Lower leg skin (tissue), 4 donors: Measurements from ENCODE around the gene KEL. TPM values are rescaled to one million over a fixed set of nuclear protein-coding genes. Genes with fewer than 3 reads are reported as not detected.

Experiments
- DNase-seq, 2 donors: peaks; one replicate each; pipeline ENCODE4 v3.0.0-alpha.2; 2019; ENCODE audit warnings: low spot score in 2 of 2
- H3K4me3 ChIP-seq: fragments of 200-600 bp; sonication (generic); 2 replicates; pipeline ENCODE4 v1.5.1; 2017; ENCODE audit warnings: mild to moderate bottlenecking, low read depth; ENCODE audit not compliant: poor library complexity, severe bottlenecking
- CTCF ChIP-seq, 3 donors: fragments of 450-650 bp; IDR thresholded peaks; one replicate each; pipeline ENCODE4 v1.5.1; 2016; ENCODE audit warnings: antibody characterized with exemption in 3 of 3, mild to moderate bottlenecking in 3 of 3, moderate library complexity in 2 of 3
- POLR2A ChIP-seq, 2 donors: fragments of 450-650 bp; IDR thresholded peaks; one replicate each; pipeline ENCODE4 v1.6.1; 2016 to 2017; ENCODE audit warnings: antibody characterized with exemption in 2 of 2, mild to moderate bottlenecking in 1 of 2, moderate library complexity in 1 of 2
- WGBS, 2 donors: methylation state at CpG; one replicate each; pipeline ENCODE4 v1.1.5; 2018; 5-methylcytosine and 5-hydroxymethylcytosine counted together
- intact Hi-C: fragments of 100-400 bp; cut with DNase I; formaldehyde crosslinking; loops from one replicate; pipeline ENCODE4 v1.15.0; 2023; ENCODE audit warnings: low total_unique reads
- total RNA-seq, 4 donors: library from RNA; depleted of rRNA; stranded (reverse); fragments of >200 nt; gene quantifications; one replicate each; pipeline ENCODE4 v1.1.0, GENCODE V29; 2016

Gene KEL
- total RNA-seq, 4 donors from 2014 or later, result 0.08 to 0.58 (median 0.47) TPM; not detected in 1

DNA sequence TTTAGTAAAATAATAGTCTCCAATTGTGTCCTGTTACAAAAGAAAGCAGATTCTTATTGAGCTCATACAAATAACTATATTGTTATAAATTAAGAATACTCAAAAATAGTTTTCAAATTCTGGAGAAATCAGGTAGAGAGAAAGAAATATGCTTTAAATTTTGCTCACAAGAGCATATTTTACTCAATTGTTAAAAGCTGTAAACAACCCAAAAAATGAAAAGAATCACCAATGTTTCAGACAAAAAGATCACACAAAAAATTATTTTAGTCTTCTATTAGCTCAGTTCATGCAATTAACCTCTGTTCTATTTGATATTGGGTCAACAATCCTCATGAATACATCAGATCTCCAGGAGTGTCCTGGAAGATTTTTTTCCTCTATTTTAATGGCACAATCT lies 58.0 kb downstream of the KEL start:
- intact Hi-C loops, result no loop called here
- no peak for DNase-seq
- no peak for TF ChIP-seq POLR2A (IDR thresholded peaks at IDR 0.05)
- TF ChIP-seq CTCF (IDR thresholded peaks at IDR 0.05), result no peak
- no peak overlapping the region for H3K4me3 ChIP-seq

DNA sequence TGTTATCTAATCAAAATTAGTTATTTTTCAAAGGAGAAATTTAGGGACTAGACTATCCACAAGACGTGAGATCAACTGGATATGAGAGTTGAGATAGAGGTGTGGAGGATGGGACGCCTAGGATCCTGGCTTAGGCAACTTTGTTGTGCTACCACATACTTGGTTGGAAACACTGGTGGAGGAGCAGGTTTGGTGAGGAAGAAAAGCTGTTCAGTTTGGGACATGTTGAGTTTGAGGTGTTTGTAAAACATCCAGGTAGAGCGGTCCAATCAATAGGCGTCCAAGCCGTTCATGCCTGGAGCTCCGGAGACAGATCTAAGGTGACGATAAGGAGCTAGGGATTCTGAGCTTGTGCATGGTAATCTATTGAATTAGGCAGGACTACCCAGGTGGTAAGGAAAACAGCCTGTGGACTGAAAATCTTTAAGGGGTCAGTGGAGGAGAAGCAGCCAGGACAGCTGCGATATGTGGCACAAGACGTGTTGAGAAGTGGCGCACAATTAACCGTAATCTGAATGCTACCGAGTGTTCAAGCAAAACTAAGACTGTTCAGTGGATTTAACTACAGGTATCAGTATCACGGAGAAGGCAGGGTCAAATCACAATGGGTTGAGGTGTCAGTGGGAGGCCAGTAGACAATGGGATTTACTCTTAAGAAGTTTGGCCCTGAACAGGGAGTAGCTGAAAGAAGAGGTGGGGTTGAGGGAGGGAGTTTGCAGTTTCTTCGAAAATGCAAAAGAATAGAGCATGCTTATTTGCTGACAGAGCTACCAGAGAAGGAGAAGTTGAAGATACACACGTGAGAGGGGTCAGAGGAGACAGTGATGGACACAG lies 60.5 kb downstream of the KEL start:
- 52 to 57% methylated on average over 15 of the region's 15 CpGs for WGBS, 2 donors
- no peak for TF ChIP-seq CTCF (IDR thresholded peaks at IDR 0.05)
- TF ChIP-seq POLR2A (IDR thresholded peaks at IDR 0.05), result no peak
- intact Hi-C loops, result no loop called here
- no peak overlapping the region for H3K4me3 ChIP-seq
- DNase-seq, result peak; percentile 40 to 68

- intact Hi-C loops, result loop anchor here (5.0 kb wide), 1 partner anchor 43 kb away; no protein-coding TSS in a partner anchor
- no peak for TF ChIP-seq POLR2A (IDR thresholded peaks at IDR 0.05)
- no peak for TF ChIP-seq CTCF (IDR thresholded peaks at IDR 0.05)
- no peak for DNase-seq
- H3K4me3 ChIP-seq, result no peak overlapping the region
- WGBS, 2 donors, result 10 to 28% methylated on average over 3 of the region's 3 CpGs
Measured at GRCh38 chr7:142899661-142900060, 62.5 kb downstream of the KEL start.

DNA sequence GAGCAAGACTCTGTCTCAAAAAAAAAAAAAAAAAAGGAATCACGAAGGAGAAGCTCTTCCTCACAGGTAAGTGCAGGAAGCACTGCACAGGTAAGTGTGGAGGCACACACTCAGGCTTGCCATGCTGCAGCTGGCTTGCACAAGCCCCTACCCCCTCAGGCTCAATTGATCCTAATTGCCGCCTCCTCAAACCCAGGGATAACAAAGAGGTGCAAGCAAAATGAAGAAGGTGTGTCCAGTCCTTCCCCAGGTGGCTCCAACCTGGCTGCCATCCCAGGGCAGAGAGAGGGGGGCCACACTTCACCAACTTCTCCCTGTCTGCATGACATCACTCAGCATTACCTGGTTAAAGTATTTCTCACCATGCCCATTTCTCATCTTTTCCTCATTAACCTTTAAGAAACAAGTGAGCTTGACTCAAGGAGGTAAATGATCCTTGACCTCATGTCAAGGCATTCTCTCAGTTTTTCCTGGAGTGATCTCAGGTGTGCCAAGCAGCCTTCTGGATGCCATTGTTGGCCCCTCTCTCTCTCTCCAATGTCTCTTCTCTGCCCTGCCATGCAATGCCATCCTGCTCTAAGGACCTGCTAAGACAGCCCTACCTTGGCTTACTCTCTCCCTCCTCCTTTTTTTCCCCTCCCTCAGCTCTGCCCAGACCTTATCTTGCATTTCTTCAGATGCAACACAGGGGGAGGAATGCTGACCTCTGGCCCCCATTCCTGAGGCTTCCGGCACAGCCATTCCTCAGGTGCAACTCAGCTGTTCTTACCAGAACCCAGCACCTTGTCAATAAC lies 63.6 kb downstream of the KEL start:
- WGBS, 2 donors, result 42 to 53% methylated on average over 3 of the region's 3 CpGs
- no peak overlapping the region for H3K4me3 ChIP-seq
- DNase-seq, result peak in 1 of 2 donors; percentile 74
- TF ChIP-seq CTCF (IDR thresholded peaks at IDR 0.05) (no peak), POLR2A (IDR thresholded peaks at IDR 0.05) (no peak)
- intact Hi-C loops, result loop anchor here (5.0 kb wide), 1 partner anchor 44 kb away; no protein-coding TSS in a partner anchor

- TF ChIP-seq CTCF (IDR thresholded peaks at IDR 0.05), result no peak
- no peak for TF ChIP-seq POLR2A (IDR thresholded peaks at IDR 0.05)
- WGBS, 2 donors, result 80 to 88% methylated on average over 7 of the region's 7 CpGs
- H3K4me3 ChIP-seq, result no peak overlapping the region
- intact Hi-C loops, result loop anchor here (5.0 kb wide), 1 partner anchor 45 kb away; no protein-coding TSS in a partner anchor
- no peak for DNase-seq
Measured at GRCh38 chr7:142897691-142898090, 64.5 kb downstream of the KEL start.
